KMS-11 (cell line): ENCODE measurements around the gene IL34.

Experiments
- H2AFZ ChIP-seq: fragments of 200-600 bp; sonication (generic); 2 replicates; pipeline ENCODE4 v1.6.1; 2016; ENCODE audit warnings: antibody characterized with exemption, mixed run types, low read depth
- H3K27ac ChIP-seq: fragments of 200-600 bp; sonication (generic); 2 replicates; pipeline ENCODE4 v1.6.1; 2016; ENCODE audit warnings: mild to moderate bottlenecking, mixed run types
- H3K27me3 ChIP-seq: fragments of 200-600 bp; sonication (generic); 2 replicates; pipeline ENCODE4 v1.6.1; 2017; ENCODE audit warnings: mild to moderate bottlenecking, low read depth, mixed run types, moderate library complexity; ENCODE audit not compliant: insufficient read depth
- H3K36me3 ChIP-seq: fragments of 200-600 bp; sonication (generic); 2 replicates; pipeline ENCODE4 v1.6.1; 2017; ENCODE audit warnings: mild to moderate bottlenecking, mixed run types; ENCODE audit not compliant: insufficient read depth
- H3K4me1 ChIP-seq: fragments of 200-600 bp; sonication (generic); 2 replicates; pipeline ENCODE4 v1.6.1; 2016; ENCODE audit warnings: mild to moderate bottlenecking, low read depth, mixed run types; ENCODE audit not compliant: poor library complexity, severe bottlenecking
- H3K4me2 ChIP-seq: fragments of 200-600 bp; sonication (generic); 2 replicates; pipeline ENCODE4 v1.7.0; 2016; ENCODE audit warnings: mild to moderate bottlenecking, mixed run types
- H3K4me3 ChIP-seq: fragments of 200-600 bp; sonication (generic); IDR thresholded peaks from 2 replicates; pipeline ENCODE4 v1.6.1; 2017; ENCODE audit warnings: low read depth, low read length, mixed read lengths; ENCODE audit not compliant: insufficient read depth
- H3K79me2 ChIP-seq: fragments of 200-600 bp; sonication (generic); 2 replicates; pipeline ENCODE4 v1.6.1; 2016; ENCODE audit warnings: low read depth, mixed run types; ENCODE audit not compliant: insufficient read depth
- H3K9ac ChIP-seq: fragments of 200-600 bp; sonication (generic); 2 replicates; pipeline ENCODE4 v1.6.1; 2016; ENCODE audit warnings: mild to moderate bottlenecking, mixed run types
- H4K20me1 ChIP-seq: fragments of 200-600 bp; sonication (generic); 2 replicates; pipeline ENCODE4 v1.6.1; 2016; ENCODE audit warnings: mild to moderate bottlenecking, mixed run types; ENCODE audit not compliant: insufficient read depth
- CTCF ChIP-seq: fragments of 200-600 bp; sonication (generic); conservative IDR thresholded peaks from 2 replicates; pipeline ENCODE4 v1.6.1; 2017; ENCODE audit warnings: low read depth, mild to moderate bottlenecking, antibody characterized with exemption, low read length, moderate library complexity, mixed read lengths

IL34 gene

GRCh38 chr16:70696355-70696754 is 50.0 kb downstream of the IL34 start:
- no peaks in the 10 kb centered on the region for H4K20me1 ChIP-seq
- H3K36me3 ChIP-seq = no peaks in the 10 kb centered on the region
- H2AFZ ChIP-seq = no peak overlapping the region
- no peak overlapping the region for H3K4me3 ChIP-seq
- H3K4me1 ChIP-seq = peaks cover 9% of the 10 kb centered on the region
- no peak overlapping the region for H3K27ac ChIP-seq
- no peaks in the 10 kb centered on the region for H3K27me3 ChIP-seq
- H3K9ac ChIP-seq = no peak overlapping the region
- TF ChIP-seq CTCF = no peak
- no peak overlapping the region for H3K4me2 ChIP-seq
- no peaks in the 10 kb centered on the region for H3K79me2 ChIP-seq

GRCh38 chr16:70696952-70697593 is 50.7 kb downstream of the IL34 start:
- no peaks in the 10 kb centered on the region for H3K79me2 ChIP-seq
- H3K4me2 ChIP-seq = no peak overlapping the region
- no peak overlapping the region for H3K4me3 ChIP-seq
- no peak for TF ChIP-seq CTCF
- H3K27me3 ChIP-seq = no peaks in the 10 kb centered on the region
- H4K20me1 ChIP-seq = no peaks in the 10 kb centered on the region
- H3K27ac ChIP-seq = no peak overlapping the region
- no peaks in the 10 kb centered on the region for H3K36me3 ChIP-seq
- no peak overlapping the region for H2AFZ ChIP-seq
- H3K9ac ChIP-seq = no peak overlapping the region
- H3K4me1 ChIP-seq = peaks cover 9% of the 10 kb centered on the region

GRCh38 chr16:70697594-70698170 is 51.3 kb downstream of the IL34 start:
- no peak overlapping the region for H3K4me3 ChIP-seq
- no peak overlapping the region for H3K4me2 ChIP-seq
- no peaks in the 10 kb centered on the region for H4K20me1 ChIP-seq
- no peak overlapping the region for H3K27ac ChIP-seq
- H2AFZ ChIP-seq = no peak overlapping the region
- no peaks in the 10 kb centered on the region for H3K79me2 ChIP-seq
- no peaks in the 10 kb centered on the region for H3K36me3 ChIP-seq
- TF ChIP-seq CTCF = no peak
- H3K4me1 ChIP-seq = peaks cover 9% of the 10 kb centered on the region
- no peaks in the 10 kb centered on the region for H3K27me3 ChIP-seq
- H3K9ac ChIP-seq = no peak overlapping the region

GRCh38 chr16:70698901-70699300 is 52.5 kb downstream of the IL34 start:
- Histone ChIP-seq H3K9ac (no peak overlapping the region), H2AFZ (no peak overlapping the region), H3K4me3 (no peak overlapping the region), H4K20me1 (no peaks in the 10 kb centered on the region), H3K79me2 (no peaks in the 10 kb centered on the region), H3K27ac (no peak overlapping the region), H3K4me1 (peaks cover 9% of the 10 kb centered on the region), H3K27me3 (no peaks in the 10 kb centered on the region), H3K4me2 (no peak overlapping the region), H3K36me3 (no peaks in the 10 kb centered on the region)
- TF ChIP-seq CTCF = no peak
